ENCODE data around the gene CDH8. TPM values are rescaled to one million over a fixed set of nuclear protein-coding genes. Genes with fewer than 3 reads are reported as not detected.
"Not testable (repeated sequence)": the region's sequence is repeated elsewhere in the genome, so short reads cannot be mapped to it uniquely, and the experiment has no call there.

CDH8 gene
- total RNA-seq, 4 donors from 2014 or later = not detected

GRCh38 chr16:61797296-61797795 is 238.9 kb downstream of the CDH8 start:
- no peak overlapping the region for H3K4me3 ChIP-seq (replicated peaks in 1 of 3)
- WGBS, 2 donors = 71 to 75% methylated on average over 3 of the region's 3 CpGs

GRCh38 chr16:61792194-61792909 is 243.9 kb downstream of the CDH8 start:
- no peak overlapping the region for H3K4me3 ChIP-seq (replicated peaks in 1 of 3)
- H3K27me3 ChIP-seq = no peaks in the 10 kb centered on the region
- TF ChIP-seq POLR2A (IDR thresholded peaks at IDR 0.05) (no peak), CTCF (IDR thresholded peaks at IDR 0.05) (no peak)
- intact Hi-C loops (cut with DNase I) = no loop called here
- no peak for DNase-seq
- H3K9me3 ChIP-seq = no peaks in the 10 kb centered on the region
- H3K36me3 ChIP-seq = no peaks in the 10 kb centered on the region
- 85 to 87% methylated on average over 4 of the region's 4 CpGs for WGBS, 2 donors
- no peak overlapping the region for H3K27ac ChIP-seq
- no peaks in the 10 kb centered on the region for H3K4me1 ChIP-seq

More at GRCh38 chr16:61797296-61797795, 238.9 kb downstream of the CDH8 start:
- Histone ChIP-seq H3K27me3 (no peaks in the 10 kb centered on the region), H3K36me3 (no peaks in the 10 kb centered on the region), H3K4me1 (no peaks in the 10 kb centered on the region), H3K9me3 (no peaks in the 10 kb centered on the region), H3K27ac (no peak overlapping the region)
- DNase-seq = no peak
- TF ChIP-seq POLR2A (IDR thresholded peaks at IDR 0.05) (no peak), CTCF (IDR thresholded peaks at IDR 0.05) (no peak)
- intact Hi-C loops (cut with DNase I) = no loop called here

- no peaks in the 10 kb centered on the region for H3K36me3 ChIP-seq
- H3K27me3 ChIP-seq = no peaks in the 10 kb centered on the region
- intact Hi-C loops (cut with DNase I) = no loop called here
- no peaks in the 10 kb centered on the region for H3K4me1 ChIP-seq
- TF ChIP-seq POLR2A (IDR thresholded peaks at IDR 0.05) (no peak), CTCF (IDR thresholded peaks at IDR 0.05) (no peak)
- no peak overlapping the region for H3K27ac ChIP-seq
- DNase-seq = no peak
- no peaks in the 10 kb centered on the region for H3K9me3 ChIP-seq
- WGBS, 2 donors = 76 to 81% methylated on average over 2 of the region's 2 CpGs
- no peak overlapping the region for H3K4me3 ChIP-seq (replicated peaks in 1 of 3)
These were observed 244.8 kb downstream of the CDH8 start for GRCh38 chr16:61791464-61791863.

GRCh38 chr16:61781855-61782254 is 254.4 kb downstream of the CDH8 start:
- H3K36me3 ChIP-seq; H3K27me3 ChIP-seq; H3K4me1 ChIP-seq; intact Hi-C loops (cut with DNase I); DNase-seq; H3K9me3 ChIP-seq; H3K27ac ChIP-seq; H3K4me3 ChIP-seq (replicated peaks in 1 of 3): not testable (repeated sequence)
- 94 to 96% methylated on average over 9 to 16 of the region's 16 CpGs for WGBS, 2 donors

- no peaks in the 10 kb centered on the region for H3K4me1 ChIP-seq
- intact Hi-C loops (cut with DNase I) = no loop called here
- H3K9me3 ChIP-seq = no peaks in the 10 kb centered on the region
- H3K27ac ChIP-seq = no peak overlapping the region
- H3K27me3 ChIP-seq = no peaks in the 10 kb centered on the region
- no peak for TF ChIP-seq CTCF (IDR thresholded peaks at IDR 0.05)
- no peak overlapping the region for H3K4me3 ChIP-seq (replicated peaks in 1 of 3)
- H3K36me3 ChIP-seq = no peaks in the 10 kb centered on the region
- no peak for DNase-seq
- WGBS, 2 donors = 40 to 50% methylated on average over 1 of the region's 1 CpG
These were observed 256.1 kb downstream of the CDH8 start for GRCh38 chr16:61780161-61780560.

Measured in thyroid gland (tissue), 4 donors.